Measurements from ENCODE around the gene MCTP1. TPM values are rescaled to one million over a fixed set of nuclear protein-coding genes. Genes with fewer than 3 reads are reported as not detected.

MCTP1 gene
- polyA plus RNA-seq, 12 donors, result 6.1 to 17.2 (median 10.6) TPM; not detected in 1

GRCh38 chr5:94775088-94775487 lies 509.8 kb downstream of the MCTP1 start:
- DNase-seq, result no peak

GRCh38 chr5:94771742-94772141 lies 513.2 kb downstream of the MCTP1 start:
- DNase-seq, result no peak

GRCh38 chr5:94769996-94770395 lies 514.9 kb downstream of the MCTP1 start:
- no peak for DNase-seq

- no peak for DNase-seq
Observed at GRCh38 chr5:94761786-94762185, 523.1 kb downstream of the MCTP1 start.

GRCh38 chr5:94761055-94761454 lies 523.8 kb downstream of the MCTP1 start:
- no peak for DNase-seq

- DNase-seq, result no peak
Observed at GRCh38 chr5:94759961-94760360, 524.9 kb downstream of the MCTP1 start.

- DNase-seq, result no peak
Observed at GRCh38 chr5:94759022-94759421, 525.9 kb downstream of the MCTP1 start.

GRCh38 chr5:94754824-94755223 lies 530.1 kb downstream of the MCTP1 start:
- DNase-seq, result no peak

GRCh38 chr5:94751460-94751859 lies 533.4 kb downstream of the MCTP1 start:
- no peak for DNase-seq

GRCh38 chr5:94750681-94751080 lies 534.2 kb downstream of the MCTP1 start:
- DNase-seq, result no peak

GRCh38 chr5:94749042-94749441 lies 535.9 kb downstream of the MCTP1 start:
- no peak for DNase-seq

- no peak for DNase-seq
Observed at GRCh38 chr5:94748212-94748611, 536.7 kb downstream of the MCTP1 start.

GRCh38 chr5:94747371-94747770 lies 537.5 kb downstream of the MCTP1 start:
- no peak for DNase-seq

- DNase-seq, result no peak
Observed at GRCh38 chr5:94746731-94747124, 538.2 kb downstream of the MCTP1 start.

- no peak for DNase-seq
Observed at GRCh38 chr5:94745786-94746730, 538.8 kb downstream of the MCTP1 start.

GRCh38 chr5:94744906-94745305 lies 540.0 kb downstream of the MCTP1 start:
- no peak for DNase-seq

- no peak for DNase-seq
Observed at GRCh38 chr5:94742852-94743251, 542.0 kb downstream of the MCTP1 start.

GRCh38 chr5:94740286-94740685 lies 544.6 kb downstream of the MCTP1 start:
- no peak for DNase-seq

GRCh38 chr5:94736498-94736897 lies 548.4 kb downstream of the MCTP1 start:
- DNase-seq, result no peak

- DNase-seq, result no peak
Observed at GRCh38 chr5:94731471-94731870, 553.4 kb downstream of the MCTP1 start.

- no peak for DNase-seq
Observed at GRCh38 chr5:94725142-94725541, 559.8 kb downstream of the MCTP1 start.

- DNase-seq, result no peak
Observed at GRCh38 chr5:94715768-94716167, 569.1 kb downstream of the MCTP1 start.

GRCh38 chr5:94711785-94712184 lies 573.1 kb downstream of the MCTP1 start:
- no peak for DNase-seq

GRCh38 chr5:94709277-94709676 lies 575.6 kb downstream of the MCTP1 start:
- DNase-seq, result no peak
